Stomach (tissue), 4 donors: ENCODE measurements around the gene TMEM72.

Experiments
- CTCF ChIP-seq, 7 experiments: fragments of 450-650 bp in 4 of 7; fragments of 200-600 bp in 3 of 7; sonication (generic) in 3 of 7; IDR thresholded peaks; one replicate each; pipeline ENCODE4 v1.5.1; 2016 to 2019; ENCODE audit warnings: antibody characterized with exemption in 7 of 7, control low read depth in 2 of 7, mild to moderate bottlenecking in 1 of 7
- POLR2AphosphoS5 ChIP-seq, 3 donors: sonication (generic); formaldehyde crosslinking; IDR thresholded peaks; one replicate each; pipeline ENCODE4 v1.6.1; 2016; ENCODE audit warnings: antibody characterized with exemption in 3 of 3

- TF ChIP-seq CTCF (IDR thresholded peaks at IDR 0.05) (no peak), POLR2AphosphoS5 (IDR thresholded peaks at IDR 0.05) (no peak)
Measured at GRCh38 chr10:44985175-44985681, 74.1 kb downstream of the TMEM72 start.
